KMS-11 (cell line): ENCODE results near the gene TALDO1.
A peak's percentile ranks its signal among the peaks of the same experiment; 100 is the strongest.

Source experiments
- H2AFZ ChIP-seq: fragments of 200-600 bp; sonication (generic); 2 replicates; pipeline ENCODE4 v1.6.1; 2016; ENCODE audit warnings: antibody characterized with exemption, mixed run types, low read depth
- H3K27ac ChIP-seq: fragments of 200-600 bp; sonication (generic); 2 replicates; pipeline ENCODE4 v1.6.1; 2016; ENCODE audit warnings: mild to moderate bottlenecking, mixed run types
- H3K27me3 ChIP-seq: fragments of 200-600 bp; sonication (generic); 2 replicates; pipeline ENCODE4 v1.6.1; 2017; ENCODE audit warnings: mild to moderate bottlenecking, low read depth, mixed run types, moderate library complexity; ENCODE audit not compliant: insufficient read depth
- H3K36me3 ChIP-seq: fragments of 200-600 bp; sonication (generic); 2 replicates; pipeline ENCODE4 v1.6.1; 2017; ENCODE audit warnings: mild to moderate bottlenecking, mixed run types; ENCODE audit not compliant: insufficient read depth
- H3K4me1 ChIP-seq: fragments of 200-600 bp; sonication (generic); 2 replicates; pipeline ENCODE4 v1.6.1; 2016; ENCODE audit warnings: mild to moderate bottlenecking, low read depth, mixed run types; ENCODE audit not compliant: poor library complexity, severe bottlenecking
- H3K4me2 ChIP-seq: fragments of 200-600 bp; sonication (generic); 2 replicates; pipeline ENCODE4 v1.7.0; 2016; ENCODE audit warnings: mild to moderate bottlenecking, mixed run types
- H3K4me3 ChIP-seq: fragments of 200-600 bp; sonication (generic); IDR thresholded peaks from 2 replicates; pipeline ENCODE4 v1.6.1; 2017; ENCODE audit warnings: low read depth, low read length, mixed read lengths; ENCODE audit not compliant: insufficient read depth
- H3K79me2 ChIP-seq: fragments of 200-600 bp; sonication (generic); 2 replicates; pipeline ENCODE4 v1.6.1; 2016; ENCODE audit warnings: low read depth, mixed run types; ENCODE audit not compliant: insufficient read depth
- H3K9ac ChIP-seq: fragments of 200-600 bp; sonication (generic); 2 replicates; pipeline ENCODE4 v1.6.1; 2016; ENCODE audit warnings: mild to moderate bottlenecking, mixed run types
- H4K20me1 ChIP-seq: fragments of 200-600 bp; sonication (generic); 2 replicates; pipeline ENCODE4 v1.6.1; 2016; ENCODE audit warnings: mild to moderate bottlenecking, mixed run types; ENCODE audit not compliant: insufficient read depth
- CTCF ChIP-seq: fragments of 200-600 bp; sonication (generic); conservative IDR thresholded peaks from 2 replicates; pipeline ENCODE4 v1.6.1; 2017; ENCODE audit warnings: low read depth, mild to moderate bottlenecking, antibody characterized with exemption, low read length, moderate library complexity, mixed read lengths

TALDO1 gene

DNA sequence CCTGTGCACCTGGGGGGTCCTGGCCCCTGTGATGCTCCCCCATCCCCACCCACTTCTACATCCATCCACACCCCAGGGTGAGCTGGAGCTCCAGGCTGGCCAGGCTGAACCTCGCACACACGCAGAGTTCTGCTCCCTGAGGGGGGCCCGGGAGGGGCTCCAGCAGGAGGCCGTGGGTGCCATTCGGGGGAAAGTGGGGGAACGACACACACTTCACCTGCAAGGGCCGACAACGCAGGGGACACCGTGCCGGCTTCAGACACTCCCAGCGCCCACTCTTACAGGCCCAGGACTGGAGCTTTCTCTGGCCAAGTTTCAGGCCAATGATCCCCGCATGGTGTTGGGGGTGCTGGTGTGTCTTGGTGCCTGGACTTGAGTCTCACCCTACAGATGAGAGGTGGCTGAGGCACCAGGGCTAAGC is 20.0 kb upstream of the TALDO1 start:
- H3K4me3 ChIP-seq = no peak overlapping the region
- no peaks in the 10 kb centered on the region for H4K20me1 ChIP-seq
- H3K9ac ChIP-seq = no peak overlapping the region
- H3K36me3 ChIP-seq = no peaks in the 10 kb centered on the region
- no peak for TF ChIP-seq CTCF
- H3K27me3 ChIP-seq = peaks cover 4% of the 10 kb centered on the region; the same call in 1 of the 2 replicates
- no peak overlapping the region for H2AFZ ChIP-seq
- H3K4me2 ChIP-seq = peak overlapping the region; percentile 79
- H3K79me2 ChIP-seq = no peaks in the 10 kb centered on the region
- peaks cover 55% of the 10 kb centered on the region for H3K4me1 ChIP-seq
- H3K27ac ChIP-seq = no peak overlapping the region

DNA sequence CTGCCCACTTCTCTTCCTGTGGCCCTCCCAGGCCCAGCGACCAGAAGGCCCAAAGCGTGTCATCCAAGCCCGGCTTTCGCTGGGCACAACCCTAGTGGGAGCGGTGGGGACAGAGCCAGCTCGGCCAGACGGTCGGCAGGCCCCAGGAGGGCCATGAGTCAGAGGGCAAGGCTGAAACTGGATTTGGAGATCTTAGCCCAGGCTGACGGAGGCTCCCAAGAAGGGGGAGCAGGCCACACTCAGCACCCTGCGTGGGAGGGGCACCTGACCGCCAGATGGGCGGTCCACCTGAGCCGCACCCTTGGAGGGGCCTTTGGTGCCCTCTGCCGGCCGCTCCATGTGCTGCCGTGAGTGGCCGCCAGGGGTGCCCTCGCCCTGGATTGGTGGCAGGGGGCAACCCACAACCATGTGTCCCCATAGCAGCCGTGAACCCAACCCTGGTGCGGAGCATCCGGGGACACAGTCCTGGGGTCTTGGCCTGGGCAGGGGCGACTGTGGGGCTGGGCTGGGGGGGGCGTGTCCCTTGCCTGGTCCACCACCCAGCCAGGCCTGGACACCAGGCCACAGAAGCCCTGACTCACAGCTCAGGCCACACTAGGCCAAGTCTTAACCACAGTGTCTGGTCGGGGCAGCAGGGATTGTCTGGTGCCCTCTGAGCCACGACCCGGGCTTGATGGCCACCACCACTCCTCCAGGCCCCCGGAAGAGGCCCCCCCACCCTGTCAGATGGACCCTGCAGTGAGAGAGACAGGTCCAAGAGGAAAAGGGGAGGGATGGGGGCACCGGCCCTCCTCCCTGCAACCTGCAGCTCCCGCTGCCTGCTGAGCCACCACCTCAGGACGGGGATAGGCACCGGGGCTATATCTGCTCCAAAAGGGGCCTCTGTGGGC is 19.2 kb upstream of the TALDO1 start:
- Histone ChIP-seq H3K36me3 (no peaks in the 10 kb centered on the region), H3K4me1 (peaks cover 49% of the 10 kb centered on the region), H3K4me3 (no peak overlapping the region), H2AFZ (no peak overlapping the region), H3K27me3 (peaks cover 9% of the 10 kb centered on the region; the same call in 1 of the 2 replicates), H3K9ac (no peak overlapping the region), H3K27ac (no peak overlapping the region), H3K79me2 (no peaks in the 10 kb centered on the region), H3K4me2 (no peak overlapping the region; the same call in 1 of the 2 replicates), H4K20me1 (no peaks in the 10 kb centered on the region)
- TF ChIP-seq CTCF = peak; percentile 83

DNA sequence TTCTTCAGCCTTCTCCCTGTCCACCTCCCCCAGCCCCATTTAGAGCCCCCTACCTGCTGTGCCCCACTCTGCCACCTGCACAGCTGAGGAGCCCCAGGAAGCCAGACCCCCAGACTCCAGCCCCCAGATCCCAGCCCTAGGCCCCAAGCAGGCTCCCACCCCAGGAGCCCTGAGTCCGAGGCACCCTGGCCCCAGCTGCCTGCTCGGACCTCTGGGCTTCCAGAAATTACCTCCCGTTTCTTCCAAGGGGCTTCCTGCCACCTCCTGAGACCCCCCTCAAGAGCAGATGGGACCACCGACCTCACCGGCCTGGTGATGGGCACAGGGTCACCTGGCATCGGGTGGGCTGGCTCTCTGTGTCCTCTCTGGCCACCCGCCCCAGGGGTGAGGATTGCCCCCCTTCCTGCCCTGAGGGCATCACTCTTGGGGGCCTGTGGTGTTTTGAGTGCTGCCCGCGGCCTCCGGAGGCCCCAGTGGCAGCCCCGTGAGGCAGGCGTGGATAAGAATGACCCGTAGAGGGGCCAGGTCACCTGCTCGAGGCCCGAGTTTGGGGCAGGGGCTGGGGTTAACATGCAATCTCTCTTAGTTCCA is 18.3 kb upstream of the TALDO1 start:
- H3K27me3 ChIP-seq = peaks cover 16% of the 10 kb centered on the region; the same call in 1 of the 2 replicates
- no peak overlapping the region for H3K9ac ChIP-seq
- no peak overlapping the region for H3K4me2 ChIP-seq
- no peaks in the 10 kb centered on the region for H3K36me3 ChIP-seq
- H4K20me1 ChIP-seq = no peaks in the 10 kb centered on the region
- no peak for TF ChIP-seq CTCF
- H3K79me2 ChIP-seq = no peaks in the 10 kb centered on the region
- H3K4me1 ChIP-seq = peaks cover 40% of the 10 kb centered on the region
- no peak overlapping the region for H3K4me3 ChIP-seq
- no peak overlapping the region for H2AFZ ChIP-seq
- H3K27ac ChIP-seq = no peak overlapping the region

DNA sequence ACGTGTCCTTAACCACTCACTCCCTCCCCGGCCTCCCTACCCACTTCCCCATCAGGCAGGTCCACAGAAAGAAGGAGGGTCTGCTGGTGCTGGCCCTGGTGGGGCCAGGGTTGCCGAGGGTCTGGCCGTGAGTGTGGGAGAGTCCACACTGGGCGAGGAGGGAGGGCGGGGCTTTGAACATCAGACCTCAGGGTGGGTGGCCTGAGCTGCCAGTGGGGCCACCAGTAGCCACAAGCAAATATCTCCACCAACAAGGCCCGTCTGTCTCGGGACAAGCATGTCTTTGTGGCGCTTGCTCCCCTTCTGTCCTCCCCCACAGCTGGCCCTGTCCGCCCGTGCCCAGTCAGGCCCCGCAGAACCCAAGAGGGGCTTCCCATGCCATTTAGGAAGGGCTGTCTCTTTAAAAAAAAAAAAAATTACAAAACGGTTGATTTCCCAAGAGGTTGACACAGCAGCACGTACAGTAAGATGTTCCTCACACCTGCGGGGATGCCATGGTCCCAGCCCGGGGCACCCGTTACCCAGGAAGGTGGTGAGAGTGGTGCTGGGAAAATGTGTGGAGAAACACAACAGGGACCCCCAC is 17.7 kb upstream of the TALDO1 start:
- Histone ChIP-seq H3K27ac (no peak overlapping the region), H3K79me2 (no peaks in the 10 kb centered on the region), H2AFZ (no peak overlapping the region), H3K4me3 (no peak overlapping the region), H3K9ac (no peak overlapping the region), H3K4me2 (no peak overlapping the region), H3K4me1 (peaks cover 35% of the 10 kb centered on the region), H4K20me1 (no peaks in the 10 kb centered on the region), H3K36me3 (no peaks in the 10 kb centered on the region), H3K27me3 (peaks cover 21% of the 10 kb centered on the region; the same call in 1 of the 2 replicates)
- no peak for TF ChIP-seq CTCF
